GM12878 (cell line): ENCODE data around the gene TMSB10.

ENCODE experiments used
- BRCA1 ChIP-seq: IDR thresholded peaks from 2 replicates; pipeline ENCODE4 v1.6.1; 2011; ENCODE audit warnings: low read depth, low read length, improper control_type of control experiment
- EP300 ChIP-seq, 2 experiments: fragments of 150-350 bp in 1 of 2; IDR thresholded peaks; 2 replicates each; pipeline ENCODE4 v1.6.1; 2011 to 2012; ENCODE audit warnings: low read depth in 2 of 2, low read length in 2 of 2, borderline replicate concordance in 1 of 2, improper control_type of control experiment in 1 of 2, inconsistent platforms in 1 of 2; ENCODE audit not compliant: control insufficient read depth in 1 of 2
- HDAC2 ChIP-seq: fragments of 200-600 bp; sonication (generic); IDR thresholded peaks from 2 replicates; pipeline ENCODE4 v1.6.1; 2017
- NBN ChIP-seq: fragments of 450-650 bp; IDR thresholded peaks from 2 replicates; pipeline ENCODE4 v1.6.1; 2016
- NFYB ChIP-seq: IDR thresholded peaks from 2 replicates; pipeline ENCODE4 v1.6.1; 2011; ENCODE audit warnings: low read depth, mild to moderate bottlenecking, low read length, improper control_type of control experiment, moderate library complexity; ENCODE audit not compliant: insufficient read depth
- POLR2A ChIP-seq: IDR thresholded peaks from 2 replicates; pipeline ENCODE4 v1.6.1; 2011; ENCODE audit warnings: low read depth, mild to moderate bottlenecking, low read length
- TCF7 ChIP-seq: IDR thresholded peaks from 2 replicates; pipeline ENCODE4 v1.6.1; 2014; ENCODE audit warnings: antibody characterized with exemption, borderline replicate concordance
- ZNF24 ChIP-seq: fragments of 450-650 bp; IDR thresholded peaks from 2 replicates; pipeline ENCODE4 v1.6.1; 2017; ENCODE audit warnings: antibody characterized with exemption, mild to moderate bottlenecking
- TF ChIP-seq, protein P1 (sequence below): IDR thresholded peaks from 2 replicates; pipeline ENCODE4 v1.6.1; 2011; ENCODE audit warnings: low read depth, low read length, improper control_type of control experiment, borderline replicate concordance
- TF ChIP-seq, protein P2 (sequence below), 3 experiments: IDR thresholded peaks in 2 of 3; conservative IDR thresholded peaks in 1 of 3; 2 replicates each; pipeline ENCODE4 v1.5.1; 2011; ENCODE audit warnings: low read depth in 3 of 3, low read length in 3 of 3, mild to moderate bottlenecking in 3 of 3, control low read depth in 2 of 3, moderate library complexity in 2 of 3, inconsistent platforms in 1 of 3, mixed read lengths in 1 of 3; ENCODE audit not compliant: control insufficient read depth in 2 of 3, insufficient read depth in 1 of 3; ENCODE audit errors: extremely low read depth in 1 of 3
- TF ChIP-seq, protein P3 (sequence below): fragments of 450-650 bp; IDR thresholded peaks from 2 replicates; pipeline ENCODE4 v1.6.1; 2018; ENCODE audit warnings: borderline replicate concordance, mild to moderate bottlenecking; ENCODE audit not compliant: partially characterized antibody
- TF ChIP-seq, protein P4 (sequence below): fragments of 450-650 bp; IDR thresholded peaks from 2 replicates; pipeline ENCODE4 v1.6.1; 2017; ENCODE audit warnings: mild to moderate bottlenecking, moderate library complexity

DNA sequence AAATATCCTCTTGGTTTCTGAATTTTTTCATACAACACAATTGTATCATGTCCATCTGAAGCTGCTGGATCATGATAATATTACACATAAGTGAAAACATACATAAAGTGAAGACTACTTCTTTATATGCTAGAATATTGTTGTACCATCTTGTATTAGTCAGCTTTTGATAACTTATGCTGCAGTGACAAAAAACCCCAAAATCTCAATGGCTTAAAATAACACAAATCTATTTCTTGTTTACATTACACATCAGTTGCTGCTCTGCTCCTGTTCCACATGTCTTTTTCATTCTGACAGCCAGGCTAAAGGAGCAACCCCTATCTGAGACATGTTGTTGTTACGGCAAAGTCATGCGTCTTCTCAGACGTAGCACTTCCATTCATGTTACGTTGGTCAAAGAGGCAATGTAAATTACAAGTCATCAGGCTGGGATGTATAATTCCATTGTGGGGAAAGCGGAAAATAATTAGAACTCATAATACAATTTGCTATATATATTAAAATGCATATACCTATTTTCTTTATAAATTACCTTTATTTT is 5.8 kb downstream of the TMSB10 start:
- TF ChIP-seq EP300 (IDR thresholded peaks at IDR 0.05; ENCODE audit: borderline replicate concordance in 1 of 2, control insufficient read depth in 1 of 2, low read depth in 2 of 2, low read length in 2 of 2) (no peak), NBN (no peak), NFYB (no peak), TCF7 (no peak), BRCA1 (no peak), HDAC2 (no peak), ZNF24 (no peak), POLR2A (no peak)
- TF ChIP-seq, protein P1, sequence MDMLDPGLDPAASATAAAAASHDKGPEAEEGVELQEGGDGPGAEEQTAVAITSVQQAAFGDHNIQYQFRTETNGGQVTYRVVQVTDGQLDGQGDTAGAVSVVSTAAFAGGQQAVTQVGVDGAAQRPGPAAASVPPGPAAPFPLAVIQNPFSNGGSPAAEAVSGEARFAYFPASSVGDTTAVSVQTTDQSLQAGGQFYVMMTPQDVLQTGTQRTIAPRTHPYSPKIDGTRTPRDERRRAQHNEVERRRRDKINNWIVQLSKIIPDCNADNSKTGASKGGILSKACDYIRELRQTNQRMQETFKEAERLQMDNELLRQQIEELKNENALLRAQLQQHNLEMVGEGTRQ = no peak
- TF ChIP-seq, protein P2, sequence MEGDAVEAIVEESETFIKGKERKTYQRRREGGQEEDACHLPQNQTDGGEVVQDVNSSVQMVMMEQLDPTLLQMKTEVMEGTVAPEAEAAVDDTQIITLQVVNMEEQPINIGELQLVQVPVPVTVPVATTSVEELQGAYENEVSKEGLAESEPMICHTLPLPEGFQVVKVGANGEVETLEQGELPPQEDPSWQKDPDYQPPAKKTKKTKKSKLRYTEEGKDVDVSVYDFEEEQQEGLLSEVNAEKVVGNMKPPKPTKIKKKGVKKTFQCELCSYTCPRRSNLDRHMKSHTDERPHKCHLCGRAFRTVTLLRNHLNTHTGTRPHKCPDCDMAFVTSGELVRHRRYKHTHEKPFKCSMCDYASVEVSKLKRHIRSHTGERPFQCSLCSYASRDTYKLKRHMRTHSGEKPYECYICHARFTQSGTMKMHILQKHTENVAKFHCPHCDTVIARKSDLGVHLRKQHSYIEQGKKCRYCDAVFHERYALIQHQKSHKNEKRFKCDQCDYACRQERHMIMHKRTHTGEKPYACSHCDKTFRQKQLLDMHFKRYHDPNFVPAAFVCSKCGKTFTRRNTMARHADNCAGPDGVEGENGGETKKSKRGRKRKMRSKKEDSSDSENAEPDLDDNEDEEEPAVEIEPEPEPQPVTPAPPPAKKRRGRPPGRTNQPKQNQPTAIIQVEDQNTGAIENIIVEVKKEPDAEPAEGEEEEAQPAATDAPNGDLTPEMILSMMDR (IDR thresholded peaks at IDR 0.05 in 2 of 3, conservative IDR thresholded peaks at IDR 0.05 in 1 of 3; ENCODE audit: control insufficient read depth in 2 of 3, extremely low read depth in 1 of 3, insufficient read depth in 1 of 3, low read depth in 3 of 3, low read length in 3 of 3) = no peak
- TF ChIP-seq, protein P3, sequence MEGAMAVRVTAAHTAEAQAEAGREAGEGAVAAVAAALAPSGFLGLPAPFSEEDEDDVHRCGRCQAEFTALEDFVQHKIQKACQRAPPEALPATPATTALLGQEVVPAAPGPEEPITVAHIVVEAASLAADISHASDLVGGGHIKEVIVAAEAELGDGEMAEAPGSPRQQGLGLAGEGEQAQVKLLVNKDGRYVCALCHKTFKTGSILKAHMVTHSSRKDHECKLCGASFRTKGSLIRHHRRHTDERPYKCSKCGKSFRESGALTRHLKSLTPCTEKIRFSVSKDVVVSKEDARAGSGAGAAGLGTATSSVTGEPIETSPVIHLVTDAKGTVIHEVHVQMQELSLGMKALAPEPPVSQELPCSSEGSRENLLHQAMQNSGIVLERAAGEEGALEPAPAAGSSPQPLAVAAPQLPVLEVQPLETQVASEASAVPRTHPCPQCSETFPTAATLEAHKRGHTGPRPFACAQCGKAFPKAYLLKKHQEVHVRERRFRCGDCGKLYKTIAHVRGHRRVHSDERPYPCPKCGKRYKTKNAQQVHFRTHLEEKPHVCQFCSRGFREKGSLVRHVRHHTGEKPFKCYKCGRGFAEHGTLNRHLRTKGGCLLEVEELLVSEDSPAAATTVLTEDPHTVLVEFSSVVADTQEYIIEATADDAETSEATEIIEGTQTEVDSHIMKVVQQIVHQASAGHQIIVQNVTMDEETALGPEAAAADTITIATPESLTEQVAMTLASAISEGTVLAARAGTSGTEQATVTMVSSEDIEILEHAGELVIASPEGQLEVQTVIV = no peak
- TF ChIP-seq, protein P4, sequence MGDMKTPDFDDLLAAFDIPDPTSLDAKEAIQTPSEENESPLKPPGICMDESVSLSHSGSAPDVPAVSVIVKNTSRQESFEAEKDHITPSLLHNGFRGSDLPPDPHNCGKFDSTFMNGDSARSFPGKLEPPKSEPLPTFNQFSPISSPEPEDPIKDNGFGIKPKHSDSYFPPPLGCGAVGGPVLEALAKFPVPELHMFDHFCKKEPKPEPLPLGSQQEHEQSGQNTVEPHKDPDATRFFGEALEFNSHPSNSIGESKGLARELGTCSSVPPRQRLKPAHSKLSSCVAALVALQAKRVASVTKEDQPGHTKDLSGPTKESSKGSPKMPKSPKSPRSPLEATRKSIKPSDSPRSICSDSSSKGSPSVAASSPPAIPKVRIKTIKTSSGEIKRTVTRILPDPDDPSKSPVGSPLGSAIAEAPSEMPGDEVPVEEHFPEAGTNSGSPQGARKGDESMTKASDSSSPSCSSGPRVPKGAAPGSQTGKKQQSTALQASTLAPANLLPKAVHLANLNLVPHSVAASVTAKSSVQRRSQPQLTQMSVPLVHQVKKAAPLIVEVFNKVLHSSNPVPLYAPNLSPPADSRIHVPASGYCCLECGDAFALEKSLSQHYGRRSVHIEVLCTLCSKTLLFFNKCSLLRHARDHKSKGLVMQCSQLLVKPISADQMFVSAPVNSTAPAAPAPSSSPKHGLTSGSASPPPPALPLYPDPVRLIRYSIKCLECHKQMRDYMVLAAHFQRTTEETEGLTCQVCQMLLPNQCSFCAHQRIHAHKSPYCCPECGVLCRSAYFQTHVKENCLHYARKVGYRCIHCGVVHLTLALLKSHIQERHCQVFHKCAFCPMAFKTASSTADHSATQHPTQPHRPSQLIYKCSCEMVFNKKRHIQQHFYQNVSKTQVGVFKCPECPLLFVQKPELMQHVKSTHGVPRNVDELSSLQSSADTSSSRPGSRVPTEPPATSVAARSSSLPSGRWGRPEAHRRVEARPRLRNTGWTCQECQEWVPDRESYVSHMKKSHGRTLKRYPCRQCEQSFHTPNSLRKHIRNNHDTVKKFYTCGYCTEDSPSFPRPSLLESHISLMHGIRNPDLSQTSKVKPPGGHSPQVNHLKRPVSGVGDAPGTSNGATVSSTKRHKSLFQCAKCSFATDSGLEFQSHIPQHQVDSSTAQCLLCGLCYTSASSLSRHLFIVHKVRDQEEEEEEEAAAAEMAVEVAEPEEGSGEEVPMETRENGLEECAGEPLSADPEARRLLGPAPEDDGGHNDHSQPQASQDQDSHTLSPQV = no peak
